H1 (cell line): ENCODE results near the gene SCN8A. TPM values are rescaled to one million over a fixed set of nuclear protein-coding genes. Genes with fewer than 3 reads are reported as not detected.

ENCODE experiments used
- CEBPB ChIP-seq: IDR thresholded peaks from 2 replicates; pipeline ENCODE4 v1.6.1; 2012; ENCODE audit warnings: low read depth, low read length
- JUN ChIP-seq: IDR thresholded peaks from 2 replicates; pipeline ENCODE4 v1.6.1; 2011; ENCODE audit warnings: low read depth, mild to moderate bottlenecking, improper control_type of control experiment, low read length
- SAP30 ChIP-seq: fragments of 300-600 bp; sonication (generic); IDR thresholded peaks from 2 replicates; pipeline ENCODE4 v1.7.1; 2012; ENCODE audit warnings: low read length, moderate library complexity, mild to moderate bottlenecking, inconsistent platforms; ENCODE audit not compliant: insufficient read depth, insufficient replicate concordance
- polyA plus RNA-seq, 7 experiments: library from polyadenylated mRNA; depleted of rRNA in 3 of 7; stranded (reverse) in 5 of 7; unstranded in 2 of 7; fragments of >200 nt in 5 of 7; fragments of 200-250 nt in 2 of 7; gene quantifications; 1 replicate in 5 of 7; 2 replicates in 1 of 7; 4 replicates in 1 of 7; pipeline versions ENCODE4 v1.2.1 to v1.2.3, GENCODE V29; 2011 to 2013; ENCODE audit warnings: missing spikeins in 2 of 7, mixed read lengths in 2 of 7
- total RNA-seq: library from RNA; stranded (reverse); fragmentation: NEBNext Ultra II Directional; extraction: Animal tissue kit (Norgen Biotek cat#: 25700); gene quantifications from 2 replicates; pipeline ENCODE4 v1.2.1, GENCODE V29; 2021

The SCN8A gene
- total and polyA plus RNA-seq, 2 of the 8 experiments (the other 6 are each of a cell fraction or from before 2014, with no cell fraction given): 6.3 to 10.7 TPM

DNA sequence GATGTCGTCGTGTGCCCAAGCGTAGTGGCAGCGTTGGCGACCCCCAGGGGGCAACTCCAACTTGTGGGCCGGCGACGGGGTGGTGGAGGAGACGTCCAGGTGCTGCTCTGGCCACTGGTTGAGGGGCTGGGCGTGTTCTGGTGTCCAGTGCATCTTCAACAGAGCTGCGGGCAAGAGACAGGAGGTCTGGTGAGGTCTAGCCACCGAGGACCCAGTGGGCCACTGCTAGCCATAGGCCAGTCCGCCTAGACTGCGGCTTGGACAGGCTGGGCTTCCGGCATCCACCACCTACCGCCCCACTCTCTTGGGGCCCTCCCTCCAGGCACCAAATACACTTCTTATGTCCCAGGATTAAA lies 231.2 kb downstream of the SCN8A start (continued):
- TF ChIP-seq SAP30: no peak
- TF ChIP-seq JUN: no peak
- no peak for TF ChIP-seq CEBPB
- TF ChIP-seq, all 59 proteins: peak for 0
